Spleen (tissue), 11 donors: Measurements from ENCODE around the gene LIPF. TPM values are rescaled to one million over a fixed set of nuclear protein-coding genes. Genes with fewer than 3 reads are reported as not detected.
"Not testable (repeated sequence)": the region's sequence is repeated elsewhere in the genome, so short reads cannot be mapped to it uniquely, and the experiment has no call there.

Experiments
- DNase-seq: peaks from one replicate; pipeline ENCODE4 v3.0.0-alpha.2; 2020
- H3K27ac ChIP-seq, 8 donors: fragments of 200-600 bp; sonication (generic) in 7 of 8; 1 replicate in 4 of 8; 2 replicates in 4 of 8; pipeline versions ENCODE4 v1.5.0 to v1.8.0; 2016 to 2021; ENCODE audit warnings: inconsistent platforms in 4 of 8, mild to moderate bottlenecking in 4 of 8, moderate library complexity in 1 of 8
- H3K27me3 ChIP-seq, 7 donors: fragments of 200-600 bp; sonication (generic) in 6 of 7; replicated peaks in 1 of 7; 1 replicate in 4 of 7; 2 replicates in 3 of 7; pipeline versions ENCODE4 v1.5.0 to v1.8.0; 2016 to 2021; ENCODE audit warnings: inconsistent platforms in 3 of 7, mild to moderate bottlenecking in 1 of 7
- H3K36me3 ChIP-seq, 6 donors: fragments of 200-600 bp; sonication (generic) in 5 of 6; 1 replicate in 4 of 6; 2 replicates in 2 of 6; pipeline versions ENCODE4 v1.5.0 to v1.8.0; 2016 to 2021; ENCODE audit warnings: inconsistent platforms in 2 of 6
- H3K4me1 ChIP-seq, 6 donors: fragments of 200-600 bp; sonication (generic) in 5 of 6; 1 replicate in 3 of 6; 2 replicates in 3 of 6; pipeline versions ENCODE4 v1.5.0 to v1.8.0; 2016 to 2021; ENCODE audit warnings: inconsistent platforms in 3 of 6
- H3K4me3 ChIP-seq, 8 donors: fragments of 200-600 bp; sonication (generic) in 7 of 8; 1 replicate in 4 of 8; 2 replicates in 4 of 8; pipeline versions ENCODE4 v1.5.0 to v1.8.0; 2016 to 2021; ENCODE audit warnings: inconsistent platforms in 4 of 8, mild to moderate bottlenecking in 4 of 8, moderate library complexity in 2 of 8
- H3K9me3 ChIP-seq, 8 donors: fragments of 200-600 bp; sonication (generic) in 7 of 8; 1 replicate in 4 of 8; 2 replicates in 4 of 8; pipeline versions ENCODE4 v1.5.0 to v1.8.0; 2016 to 2021; ENCODE audit warnings: inconsistent platforms in 4 of 8
- CTCF ChIP-seq, 11 experiments: fragments of 200-600 bp in 7 of 11; fragments of 450-650 bp in 4 of 11; sonication (generic) in 4 of 11; IDR thresholded peaks in 8 of 11; conservative IDR thresholded peaks in 3 of 11; 1 replicate in 7 of 11; 2 replicates in 4 of 11; pipeline versions ENCODE4 v1.4.0 to v1.8.0; 2016 to 2021; ENCODE audit warnings: antibody characterized with exemption in 11 of 11, inconsistent platforms in 4 of 11, mild to moderate bottlenecking in 1 of 11
- POLR2A ChIP-seq, 3 donors: fragments of 450-650 bp; IDR thresholded peaks; one replicate each; pipeline ENCODE4 v1.5.1; 2017; ENCODE audit warnings: antibody characterized with exemption in 3 of 3, mild to moderate bottlenecking in 1 of 3
- POLR2AphosphoS5 ChIP-seq, 3 donors: sonication (generic); formaldehyde crosslinking; IDR thresholded peaks; one replicate each; pipeline ENCODE4 v1.5.1; 2017; ENCODE audit warnings: antibody characterized with exemption in 3 of 3
- WGBS, 5 donors: extraction: QIAGEN DNeasy Blood & Tissue Kit in 3 of 5; methylation state at CpG; one replicate each; pipeline versions ENCODE4 v1.1.5 to v1.1.7; 2013 to 2018; 5-methylcytosine and 5-hydroxymethylcytosine counted together
- intact Hi-C: fragments of 100-400 bp; cut with DNase I; formaldehyde crosslinking; loops from one replicate; pipeline ENCODE4 v1.15.0; 2023; ENCODE audit warnings: low total_unique reads
- polyA plus RNA-seq, 3 donors: library from polyadenylated mRNA; stranded (reverse); fragments of 200-250 nt; gene quantifications; one replicate each; pipeline ENCODE4 v1.2.1, GENCODE V29; 2013
- total RNA-seq, 7 donors: library from RNA; depleted of rRNA in 3 of 7; stranded (reverse); fragments of >200 nt in 3 of 7; fragmentation: NEBNext Ultra II Directional in 4 of 7; extraction: Animal tissue kit (Norgen Biotek cat#: 25700) in 4 of 7; gene quantifications; one replicate each; pipeline versions ENCODE4 v1.1.0 to v1.2.1, GENCODE V29; 2016 to 2021
- donor health status: healthy with polysubstance abuse.
- donor health status: DM: no; HTN: no; CAD: no; lungs with moderate emphysema.
- donor health status: DM: no; HTN: no; CAD: no.
- donor health status: Bipolar disorder and iron deficiency.
- donor health status: healthy.
- donor health status: DM: no; HTN: no; CAD: no.
- donor health status: DM: yes; HTN: yes; CAD: no.

Gene LIPF
- total and polyA plus RNA-seq, 10 donors, result 0.23 to 0.83 TPM; not detected in 8

DNA sequence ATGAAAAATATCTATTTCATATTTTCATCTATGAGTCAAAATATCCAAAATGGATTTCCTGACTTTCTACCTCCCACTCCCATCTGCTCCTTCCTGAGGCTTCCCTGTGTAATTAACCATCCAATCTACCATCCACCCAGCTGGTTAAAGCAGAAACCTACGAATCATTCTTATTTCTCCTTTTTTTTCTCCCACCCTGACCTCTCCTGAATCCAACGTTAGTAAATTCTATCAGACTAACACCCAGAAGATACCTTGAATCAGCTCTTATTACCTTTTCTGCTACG, 3.7 kb upstream of the LIPF start:
- no peak for TF ChIP-seq POLR2A (IDR thresholded peaks at IDR 0.05)
- no peak for TF ChIP-seq CTCF (IDR thresholded peaks at IDR 0.05 in 8 of 11, conservative IDR thresholded peaks at IDR 0.05 in 3 of 11)
- TF ChIP-seq POLR2AphosphoS5 (IDR thresholded peaks at IDR 0.05), result no peak
- no peak overlapping the region for H3K27ac ChIP-seq
- intact Hi-C loops, result no loop called here
- no peaks in the 10 kb centered on the region for H3K4me1 ChIP-seq
- DNase-seq, result no peak
- 31 to 62% (median 55%) methylated on average over 2 to 3 of the region's 3 CpGs for WGBS, 5 donors
- H3K9me3 ChIP-seq, result peaks cover 0 to 4% (median 0%) of the 10 kb centered on the region in 8 donors
- H3K27me3 ChIP-seq, result no peaks in the 10 kb centered on the region
- no peaks in the 10 kb centered on the region for H3K36me3 ChIP-seq
- H3K4me3 ChIP-seq, result no peak overlapping the region

DNA sequence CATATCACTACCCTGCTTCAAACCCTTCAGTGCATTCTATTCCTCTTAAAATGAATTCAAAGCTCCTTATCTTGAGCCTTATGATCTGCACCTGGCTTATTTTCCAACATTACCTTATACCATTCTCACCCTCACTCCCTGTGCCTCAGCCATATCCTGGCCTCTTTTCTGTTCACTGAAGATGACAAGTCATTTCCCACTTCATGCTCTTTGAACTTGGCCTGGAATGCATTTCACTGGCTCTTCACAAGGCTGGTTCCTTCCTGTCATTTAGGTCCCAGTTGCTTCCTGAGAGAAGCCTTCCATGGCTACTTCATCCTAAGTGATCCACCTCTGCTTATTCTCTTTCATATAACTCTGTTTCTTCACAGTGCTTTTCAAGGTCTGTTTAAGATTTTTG, 3.2 kb upstream of the LIPF start:
- no peaks in the 10 kb centered on the region for H3K27me3 ChIP-seq
- H3K27ac ChIP-seq, result no peak overlapping the region
- DNase-seq, result no peak
- H3K4me3 ChIP-seq, result no peak overlapping the region
- peaks cover 0 to 4% (median 0%) of the 10 kb centered on the region in 8 donors for H3K9me3 ChIP-seq
- H3K36me3 ChIP-seq, result no peaks in the 10 kb centered on the region
- no peaks in the 10 kb centered on the region for H3K4me1 ChIP-seq
- intact Hi-C loops, result no loop called here
- TF ChIP-seq POLR2A (IDR thresholded peaks at IDR 0.05), result no peak
- TF ChIP-seq CTCF (IDR thresholded peaks at IDR 0.05 in 8 of 11, conservative IDR thresholded peaks at IDR 0.05 in 3 of 11), result no peak
- no peak for TF ChIP-seq POLR2AphosphoS5 (IDR thresholded peaks at IDR 0.05)

- H3K36me3 ChIP-seq, result no peaks in the 10 kb centered on the region
- H3K4me1 ChIP-seq, result no peaks in the 10 kb centered on the region
- peaks cover 0 to 4% (median 0%) of the 10 kb centered on the region in 8 donors for H3K9me3 ChIP-seq
- TF ChIP-seq POLR2A (IDR thresholded peaks at IDR 0.05) (no peak), CTCF (IDR thresholded peaks at IDR 0.05 in 8 of 11, conservative IDR thresholded peaks at IDR 0.05 in 3 of 11) (no peak), POLR2AphosphoS5 (IDR thresholded peaks at IDR 0.05) (no peak)
- no peak overlapping the region for H3K4me3 ChIP-seq
- no peaks in the 10 kb centered on the region for H3K27me3 ChIP-seq
- intact Hi-C loops, result no loop called here
- no peak overlapping the region for H3K27ac ChIP-seq
- no peak for DNase-seq
Measured at GRCh38 chr10:88661577-88661976, 2.7 kb upstream of the LIPF start.

GRCh38 chr10:88663153-88663552, 1.1 kb upstream of the LIPF start:
- WGBS, 5 donors, result 91 to 100% (median 98%) methylated on average over 2 of the region's 2 CpGs
- H3K9me3 ChIP-seq, intact Hi-C loops, H3K27ac ChIP-seq, H3K36me3 ChIP-seq, H3K27me3 ChIP-seq, H3K4me3 ChIP-seq, DNase-seq, H3K4me1 ChIP-seq: not testable (repeated sequence)

DNA sequence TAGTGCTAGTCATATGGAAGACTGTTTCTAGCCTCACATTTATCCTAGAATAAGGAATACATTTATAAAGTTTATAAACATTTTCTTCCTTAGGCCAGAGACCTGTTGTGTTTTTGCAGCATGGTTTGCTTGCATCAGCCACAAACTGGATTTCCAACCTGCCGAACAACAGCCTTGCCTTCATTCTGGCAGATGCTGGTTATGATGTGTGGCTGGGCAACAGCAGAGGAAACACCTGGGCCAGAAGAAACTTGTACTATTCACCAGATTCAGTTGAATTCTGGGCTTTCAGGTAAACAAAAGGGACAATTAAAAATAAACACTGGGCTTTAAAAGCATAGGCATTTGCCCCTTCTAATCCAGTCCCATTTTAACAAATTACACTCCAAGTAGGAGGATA, 4.2 kb downstream of the LIPF start:
- no peaks in the 10 kb centered on the region for H3K4me1 ChIP-seq
- H3K27me3 ChIP-seq, result no peaks in the 10 kb centered on the region
- no peaks in the 10 kb centered on the region for H3K36me3 ChIP-seq
- DNase-seq, result no peak
- intact Hi-C loops, result no loop called here
- TF ChIP-seq POLR2A (IDR thresholded peaks at IDR 0.05) (no peak), CTCF (IDR thresholded peaks at IDR 0.05 in 8 of 11, conservative IDR thresholded peaks at IDR 0.05 in 3 of 11) (no peak), POLR2AphosphoS5 (IDR thresholded peaks at IDR 0.05) (no peak)
- no peak overlapping the region for H3K27ac ChIP-seq
- no peak overlapping the region for H3K4me3 ChIP-seq
- H3K9me3 ChIP-seq, result peaks cover 0 to under 1% (median 0%) of the 10 kb centered on the region in 8 donors
- 53 to 70% (median 65%) methylated on average over 1 of the region's 1 CpG for WGBS, 5 donors
